IPS-18a (cell line): Measurements from ENCODE around the gene MRGPRX3.

Source experiments
- H3K27ac ChIP-seq: one replicate; pipeline ENCODE4 v1.5.1; 2013; ENCODE audit warnings: low read length
- H3K27me3 ChIP-seq: one replicate; pipeline ENCODE4 v1.6.1; 2013; ENCODE audit warnings: mild to moderate bottlenecking, low read length; ENCODE audit not compliant: control insufficient read depth, insufficient read depth
- H3K36me3 ChIP-seq: one replicate; pipeline ENCODE4 v1.6.1; 2013; ENCODE audit warnings: low read depth, low read length; ENCODE audit not compliant: control insufficient read depth
- H3K4me1 ChIP-seq: one replicate; pipeline ENCODE4 v1.6.1; 2013; ENCODE audit warnings: low read depth, low read length; ENCODE audit not compliant: control insufficient read depth
- H3K4me3 ChIP-seq: one replicate; pipeline ENCODE4 v1.5.1; 2013; ENCODE audit warnings: low read length
- H3K9ac ChIP-seq: one replicate; pipeline ENCODE4 v1.6.1; 2013; ENCODE audit warnings: mild to moderate bottlenecking, low read length, moderate library complexity
- H3K9me3 ChIP-seq: one replicate; pipeline ENCODE4 v1.6.1; 2013; ENCODE audit warnings: low read depth, low read length; ENCODE audit not compliant: control insufficient read depth

The MRGPRX3 gene

DNA sequence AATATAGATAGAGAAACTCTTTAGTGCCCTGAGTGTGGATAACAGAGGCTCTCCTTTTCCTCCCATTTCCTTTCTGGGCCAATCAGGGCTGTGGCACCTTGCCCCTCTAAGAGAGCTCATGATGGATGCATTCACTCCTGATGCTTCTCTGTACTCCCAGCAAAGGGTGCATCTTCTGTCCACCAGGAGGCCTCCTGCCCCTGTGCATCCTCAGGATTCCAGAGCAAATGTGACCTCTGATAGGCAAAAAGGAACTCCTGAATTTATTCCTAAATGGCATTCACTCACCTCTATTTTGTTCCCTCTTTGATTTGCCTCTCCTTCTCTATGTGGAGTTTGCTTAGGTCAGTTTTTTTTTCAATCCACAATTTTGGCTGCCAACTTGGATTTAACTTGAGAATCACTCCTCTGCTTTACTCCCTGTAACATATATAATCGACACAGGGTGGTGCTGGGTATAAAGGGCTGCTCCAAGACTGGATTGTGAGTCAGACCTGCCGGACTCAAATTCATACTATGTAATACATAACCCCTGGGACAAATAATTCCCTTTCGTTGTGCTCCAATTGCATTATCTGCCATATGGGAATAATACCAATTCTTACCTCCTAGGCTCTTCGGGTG is 39.1 kb downstream of the MRGPRX3 start:
- no peak overlapping the region for H3K4me3 ChIP-seq
- H3K9me3 ChIP-seq = no peaks in the 10 kb centered on the region
- no peaks in the 10 kb centered on the region for H3K4me1 ChIP-seq
- H3K36me3 ChIP-seq = no peaks in the 10 kb centered on the region
- H3K27me3 ChIP-seq = no peaks in the 10 kb centered on the region
- no peak overlapping the region for H3K27ac ChIP-seq
- no peak overlapping the region for H3K9ac ChIP-seq

DNA sequence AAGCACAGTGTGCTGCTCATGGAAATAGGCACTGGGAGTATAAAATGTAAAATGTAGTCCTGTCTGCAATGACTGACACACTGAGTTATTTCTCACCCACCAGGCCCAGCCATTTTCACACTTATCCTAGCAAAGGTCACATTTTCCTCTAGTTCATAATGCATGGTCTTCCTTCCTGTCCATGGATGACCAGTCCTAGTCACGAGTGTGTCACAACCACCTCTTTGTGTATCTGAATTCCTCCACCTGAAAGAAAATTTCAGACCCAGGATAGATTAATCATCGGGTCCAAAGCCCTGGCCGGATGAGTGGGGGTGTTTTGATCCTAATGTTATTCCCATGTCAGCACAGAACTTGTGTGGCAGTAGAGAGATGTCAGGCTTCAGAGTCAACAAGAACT is 40.3 kb downstream of the MRGPRX3 start, which contains the start of gene MRGPRX4:
Gene MRGPRX4, plus strand, starts transcription at position 172 of the 400 bp plus-strand sequence. CDS start 420 bp downstream, outside the sequence.
- no peaks in the 10 kb centered on the region for H3K9me3 ChIP-seq
- H3K27ac ChIP-seq = no peak within 1 kb of the TSS
- H3K27me3 ChIP-seq = no peaks in the 10 kb centered on the region
- no peak within 1 kb of the TSS for H3K9ac ChIP-seq
- no peak within 1 kb of the TSS for H3K4me3 ChIP-seq
- no peaks in the 10 kb centered on the region for H3K36me3 ChIP-seq
- no peaks in the 10 kb centered on the region for H3K4me1 ChIP-seq

DNA sequence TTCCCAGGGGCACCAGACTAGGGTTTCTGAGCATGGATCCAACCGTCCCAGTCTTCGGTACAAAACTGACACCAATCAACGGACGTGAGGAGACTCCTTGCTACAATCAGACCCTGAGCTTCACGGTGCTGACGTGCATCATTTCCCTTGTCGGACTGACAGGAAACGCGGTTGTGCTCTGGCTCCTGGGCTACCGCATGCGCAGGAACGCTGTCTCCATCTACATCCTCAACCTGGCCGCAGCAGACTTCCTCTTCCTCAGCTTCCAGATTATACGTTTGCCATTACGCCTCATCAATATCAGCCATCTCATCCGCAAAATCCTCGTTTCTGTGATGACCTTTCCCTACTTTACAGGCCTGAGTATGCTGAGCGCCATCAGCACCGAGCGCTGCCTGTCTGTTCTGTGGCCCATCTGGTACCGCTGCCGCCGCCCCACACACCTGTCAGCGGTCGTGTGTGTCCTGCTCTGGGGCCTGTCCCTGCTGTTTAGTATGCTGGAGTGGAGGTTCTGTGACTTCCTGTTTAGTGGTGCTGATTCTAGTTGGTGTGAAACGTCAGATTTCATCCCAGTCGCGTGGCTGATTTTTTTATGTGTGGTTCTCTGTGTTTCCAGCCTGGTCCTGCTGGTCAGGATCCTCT is 41.0 kb downstream of the MRGPRX3 start:
- Histone ChIP-seq H3K4me1 (no peaks in the 10 kb centered on the region), H3K4me3 (no peak overlapping the region), H3K9ac (no peak overlapping the region), H3K27me3 (no peaks in the 10 kb centered on the region), H3K27ac (no peak overlapping the region), H3K9me3 (no peaks in the 10 kb centered on the region), H3K36me3 (no peaks in the 10 kb centered on the region)
